ENCODE data around the gene SDK2.

The SDK2 gene

GRCh38 chr17:73600103-73600871 lies 44.0 kb downstream of the SDK2 start:
- TF ChIP-seq POLR2AphosphoS5 (IDR thresholded peaks at IDR 0.05; ENCODE audit: low read depth, low read length), result peak; percentile 55
- no peak for TF ChIP-seq TAF1 (IDR thresholded peaks at IDR 0.05; ENCODE audit: borderline replicate concordance, insufficient read depth, low read length)
- peak in 1 of 2 experiments; percentile 50; a peak in 1 of 4 replicates for TF ChIP-seq REST (IDR thresholded peaks at IDR 0.05; ENCODE audit: insufficient read depth in 1 of 2, low read depth in 2 of 2, low read length in 2 of 2)
- peak; percentile 58; the same call in 1 of the 2 replicates for TF ChIP-seq SIN3A (IDR thresholded peaks at IDR 0.05; ENCODE audit: borderline replicate concordance, insufficient read depth, low read length)
- peak; percentile 34 for TF ChIP-seq FOXP2 (optimal IDR thresholded peaks at IDR 0.05; ENCODE audit: borderline replicate concordance, extremely low read depth, extremely low read length, insufficient read depth)

GRCh38 chr17:73599599-73599998 lies 44.6 kb downstream of the SDK2 start:
- no peak for TF ChIP-seq REST (IDR thresholded peaks at IDR 0.05; ENCODE audit: insufficient read depth in 1 of 2, low read depth in 2 of 2, low read length in 2 of 2)
- TF ChIP-seq SIN3A (IDR thresholded peaks at IDR 0.05; ENCODE audit: borderline replicate concordance, insufficient read depth, low read length), result no peak
- no peak for TF ChIP-seq TAF1 (IDR thresholded peaks at IDR 0.05; ENCODE audit: borderline replicate concordance, insufficient read depth, low read length)
- no peak for TF ChIP-seq FOXP2 (optimal IDR thresholded peaks at IDR 0.05; ENCODE audit: borderline replicate concordance, extremely low read depth, extremely low read length, insufficient read depth)
- no peak for TF ChIP-seq POLR2AphosphoS5 (IDR thresholded peaks at IDR 0.05; ENCODE audit: low read depth, low read length)

- TF ChIP-seq POLR2AphosphoS5 (IDR thresholded peaks at IDR 0.05; ENCODE audit: low read depth, low read length), result no peak
- TF ChIP-seq TAF1 (IDR thresholded peaks at IDR 0.05; ENCODE audit: borderline replicate concordance, insufficient read depth, low read length), result no peak
- TF ChIP-seq FOXP2 (optimal IDR thresholded peaks at IDR 0.05; ENCODE audit: borderline replicate concordance, extremely low read depth, extremely low read length, insufficient read depth), result no peak
- no peak for TF ChIP-seq REST (IDR thresholded peaks at IDR 0.05; ENCODE audit: insufficient read depth in 1 of 2, low read depth in 2 of 2, low read length in 2 of 2)
- TF ChIP-seq SIN3A (IDR thresholded peaks at IDR 0.05; ENCODE audit: borderline replicate concordance, insufficient read depth, low read length), result no peak
Measured at GRCh38 chr17:73598212-73598611, 46.0 kb downstream of the SDK2 start.

GRCh38 chr17:73595931-73596330 lies 48.3 kb downstream of the SDK2 start:
- no peak for TF ChIP-seq FOXP2 (optimal IDR thresholded peaks at IDR 0.05; ENCODE audit: borderline replicate concordance, extremely low read depth, extremely low read length, insufficient read depth)
- no peak for TF ChIP-seq POLR2AphosphoS5 (IDR thresholded peaks at IDR 0.05; ENCODE audit: low read depth, low read length)
- TF ChIP-seq SIN3A (IDR thresholded peaks at IDR 0.05; ENCODE audit: borderline replicate concordance, insufficient read depth, low read length), result no peak
- TF ChIP-seq REST (IDR thresholded peaks at IDR 0.05; ENCODE audit: insufficient read depth in 1 of 2, low read depth in 2 of 2, low read length in 2 of 2), result no peak
- no peak for TF ChIP-seq TAF1 (IDR thresholded peaks at IDR 0.05; ENCODE audit: borderline replicate concordance, insufficient read depth, low read length)
